Spleen (tissue), 11 donors: ENCODE data around the gene TMEM53. TPM values are rescaled to one million over a fixed set of nuclear protein-coding genes. Genes with fewer than 3 reads are reported as not detected.

Experiments
- DNase-seq: peaks from one replicate; pipeline ENCODE4 v3.0.0-alpha.2; 2020
- H3K27ac ChIP-seq, 8 donors: fragments of 200-600 bp; sonication (generic) in 7 of 8; 1 replicate in 4 of 8; 2 replicates in 4 of 8; pipeline versions ENCODE4 v1.5.0 to v1.8.0; 2016 to 2021; ENCODE audit warnings: inconsistent platforms in 4 of 8, mild to moderate bottlenecking in 4 of 8, moderate library complexity in 1 of 8
- H3K27me3 ChIP-seq, 7 donors: fragments of 200-600 bp; sonication (generic) in 6 of 7; replicated peaks in 1 of 7; 1 replicate in 4 of 7; 2 replicates in 3 of 7; pipeline versions ENCODE4 v1.5.0 to v1.8.0; 2016 to 2021; ENCODE audit warnings: inconsistent platforms in 3 of 7, mild to moderate bottlenecking in 1 of 7
- H3K36me3 ChIP-seq, 6 donors: fragments of 200-600 bp; sonication (generic) in 5 of 6; 1 replicate in 4 of 6; 2 replicates in 2 of 6; pipeline versions ENCODE4 v1.5.0 to v1.8.0; 2016 to 2021; ENCODE audit warnings: inconsistent platforms in 2 of 6
- H3K4me1 ChIP-seq, 6 donors: fragments of 200-600 bp; sonication (generic) in 5 of 6; 1 replicate in 3 of 6; 2 replicates in 3 of 6; pipeline versions ENCODE4 v1.5.0 to v1.8.0; 2016 to 2021; ENCODE audit warnings: inconsistent platforms in 3 of 6
- H3K4me3 ChIP-seq, 8 donors: fragments of 200-600 bp; sonication (generic) in 7 of 8; 1 replicate in 4 of 8; 2 replicates in 4 of 8; pipeline versions ENCODE4 v1.5.0 to v1.8.0; 2016 to 2021; ENCODE audit warnings: inconsistent platforms in 4 of 8, mild to moderate bottlenecking in 4 of 8, moderate library complexity in 2 of 8
- H3K9me3 ChIP-seq, 8 donors: fragments of 200-600 bp; sonication (generic) in 7 of 8; 1 replicate in 4 of 8; 2 replicates in 4 of 8; pipeline versions ENCODE4 v1.5.0 to v1.8.0; 2016 to 2021; ENCODE audit warnings: inconsistent platforms in 4 of 8
- CTCF ChIP-seq, 11 experiments: fragments of 200-600 bp in 7 of 11; fragments of 450-650 bp in 4 of 11; sonication (generic) in 4 of 11; IDR thresholded peaks in 8 of 11; conservative IDR thresholded peaks in 3 of 11; 1 replicate in 7 of 11; 2 replicates in 4 of 11; pipeline versions ENCODE4 v1.4.0 to v1.8.0; 2016 to 2021; ENCODE audit warnings: antibody characterized with exemption in 11 of 11, inconsistent platforms in 4 of 11, mild to moderate bottlenecking in 1 of 11
- POLR2A ChIP-seq, 3 donors: fragments of 450-650 bp; IDR thresholded peaks; one replicate each; pipeline ENCODE4 v1.5.1; 2017; ENCODE audit warnings: antibody characterized with exemption in 3 of 3, mild to moderate bottlenecking in 1 of 3
- POLR2AphosphoS5 ChIP-seq, 3 donors: sonication (generic); formaldehyde crosslinking; IDR thresholded peaks; one replicate each; pipeline ENCODE4 v1.5.1; 2017; ENCODE audit warnings: antibody characterized with exemption in 3 of 3
- WGBS, 5 donors: extraction: QIAGEN DNeasy Blood & Tissue Kit in 3 of 5; methylation state at CpG; one replicate each; pipeline versions ENCODE4 v1.1.5 to v1.1.7; 2013 to 2018; 5-methylcytosine and 5-hydroxymethylcytosine counted together
- intact Hi-C: fragments of 100-400 bp; cut with DNase I; formaldehyde crosslinking; loops from one replicate; pipeline ENCODE4 v1.15.0; 2023; ENCODE audit warnings: low total_unique reads
- polyA plus RNA-seq, 3 donors: library from polyadenylated mRNA; stranded (reverse); fragments of 200-250 nt; gene quantifications; one replicate each; pipeline ENCODE4 v1.2.1, GENCODE V29; 2013
- total RNA-seq, 7 donors: library from RNA; depleted of rRNA in 3 of 7; stranded (reverse); fragments of >200 nt in 3 of 7; fragmentation: NEBNext Ultra II Directional in 4 of 7; extraction: Animal tissue kit (Norgen Biotek cat#: 25700) in 4 of 7; gene quantifications; one replicate each; pipeline versions ENCODE4 v1.1.0 to v1.2.1, GENCODE V29; 2016 to 2021
- donor health status: healthy with polysubstance abuse.
- donor health status: DM: no; HTN: no; CAD: no; lungs with moderate emphysema.
- donor health status: DM: no; HTN: no; CAD: no.
- donor health status: Bipolar disorder and iron deficiency.
- donor health status: healthy.
- donor health status: DM: no; HTN: no; CAD: no.
- donor health status: DM: yes; HTN: yes; CAD: no.

TMEM53 gene
- total and polyA plus RNA-seq, 10 donors, result 4.3 to 7.5 (median 5.4) TPM

DNA sequence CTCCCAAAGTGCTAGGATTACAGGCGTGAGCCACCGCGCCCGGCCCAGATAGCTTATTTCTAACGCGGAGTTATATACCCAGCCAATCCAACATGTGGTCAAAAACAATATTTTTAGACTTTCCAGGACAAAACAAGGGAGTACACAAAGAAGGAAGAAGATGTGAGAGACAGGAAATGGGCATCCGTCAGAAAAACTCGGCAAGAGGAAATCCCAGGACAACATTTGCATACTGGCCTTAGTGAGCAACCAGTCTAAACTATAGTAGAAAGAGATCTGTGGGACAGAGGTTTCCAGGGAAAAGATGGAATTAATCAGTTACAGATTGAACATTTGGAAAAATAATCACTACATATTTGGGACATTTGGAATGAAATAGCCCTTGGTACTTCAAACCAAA, 11.6 kb upstream of the TMEM53 start:
- WGBS, 5 donors, result 74 to 82% (median 74%) methylated on average over 8 of the region's 8 CpGs
- Histone ChIP-seq H3K4me1 (peaks cover 0 to 23% (median 3%) of the 10 kb centered on the region in 6 donors), H3K27ac (no peak overlapping the region), H3K9me3 (no peaks in the 10 kb centered on the region), H3K4me3 (no peak overlapping the region), H3K27me3 (no peaks in the 10 kb centered on the region), H3K36me3 (no peaks in the 10 kb centered on the region)
- intact Hi-C loops, result no loop called here
- TF ChIP-seq POLR2AphosphoS5 (IDR thresholded peaks at IDR 0.05) (no peak), CTCF (IDR thresholded peaks at IDR 0.05 in 8 of 11, conservative IDR thresholded peaks at IDR 0.05 in 3 of 11) (no peak), POLR2A (IDR thresholded peaks at IDR 0.05) (no peak)
- no peak for DNase-seq

DNA sequence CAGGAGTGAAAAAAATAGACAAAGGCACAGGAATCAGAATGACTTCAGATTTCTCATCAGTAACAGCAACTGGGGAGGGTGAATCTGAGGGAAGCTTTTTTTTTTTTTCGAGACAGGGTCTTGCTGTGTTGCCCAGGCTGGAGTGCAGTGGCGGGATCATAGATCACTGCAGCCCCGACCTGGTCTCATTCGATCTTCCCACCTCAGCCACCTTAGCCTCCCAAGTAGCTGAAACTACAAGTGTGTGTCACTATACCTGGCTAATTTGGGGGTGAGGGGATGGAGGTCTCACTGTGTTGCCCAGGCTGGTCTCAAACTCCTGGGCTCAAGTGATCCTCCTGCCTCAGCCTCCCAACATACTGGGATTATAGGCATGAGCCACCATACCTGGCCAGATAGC, 10.9 kb upstream of the TMEM53 start:
- 84 to 94% (median 92%) methylated on average over 4 of the region's 4 CpGs for WGBS, 5 donors
- Histone ChIP-seq H3K4me1 (peaks cover 0 to 23% (median 3%) of the 10 kb centered on the region in 6 donors), H3K36me3 (no peaks in the 10 kb centered on the region), H3K4me3 (no peak overlapping the region), H3K27me3 (no peaks in the 10 kb centered on the region), H3K9me3 (no peaks in the 10 kb centered on the region), H3K27ac (peak overlapping the region in 2 of 8 donors; percentile 19 to 33)
- peak; percentile 25 for DNase-seq
- intact Hi-C loops, result no loop called here
- TF ChIP-seq POLR2A (IDR thresholded peaks at IDR 0.05) (no peak), POLR2AphosphoS5 (IDR thresholded peaks at IDR 0.05) (no peak), CTCF (IDR thresholded peaks at IDR 0.05 in 8 of 11, conservative IDR thresholded peaks at IDR 0.05 in 3 of 11) (no peak)

DNA sequence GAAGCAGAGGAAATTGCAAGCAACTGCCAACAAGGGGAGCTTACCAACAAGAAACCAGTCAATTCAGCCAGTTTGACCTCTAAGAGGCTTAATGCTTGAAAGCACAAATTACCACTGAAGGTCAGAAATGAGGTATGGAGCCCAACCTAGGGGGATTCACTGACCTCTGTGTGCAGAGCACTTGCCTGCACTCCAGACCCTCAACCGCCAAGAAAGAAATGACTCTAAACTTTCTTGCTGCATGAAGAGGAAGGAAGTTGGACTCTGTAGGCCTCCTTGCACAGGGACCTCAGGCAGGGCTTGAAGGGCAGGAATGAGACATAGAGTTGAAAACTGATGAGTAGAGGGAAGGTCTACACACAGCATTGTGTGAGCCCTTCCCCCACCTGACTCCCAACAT, 10.2 kb upstream of the TMEM53 start:
- peak; percentile 37 for DNase-seq
- H3K27me3 ChIP-seq, result no peaks in the 10 kb centered on the region
- 26 to 71% (median 43%) methylated on average over 1 of the region's 1 CpG for WGBS, 5 donors
- no peaks in the 10 kb centered on the region for H3K9me3 ChIP-seq
- H3K4me1 ChIP-seq, result peaks cover 0 to 23% (median 3%) of the 10 kb centered on the region in 6 donors
- intact Hi-C loops, result no loop called here
- H3K4me3 ChIP-seq, result no peak overlapping the region
- H3K36me3 ChIP-seq, result no peaks in the 10 kb centered on the region
- peak overlapping the region in 3 of 8 donors; percentile 8 to 33 (median 19) for H3K27ac ChIP-seq
- TF ChIP-seq POLR2A (IDR thresholded peaks at IDR 0.05) (no peak), CTCF (IDR thresholded peaks at IDR 0.05 in 8 of 11, conservative IDR thresholded peaks at IDR 0.05 in 3 of 11) (no peak), POLR2AphosphoS5 (IDR thresholded peaks at IDR 0.05) (no peak)

DNA sequence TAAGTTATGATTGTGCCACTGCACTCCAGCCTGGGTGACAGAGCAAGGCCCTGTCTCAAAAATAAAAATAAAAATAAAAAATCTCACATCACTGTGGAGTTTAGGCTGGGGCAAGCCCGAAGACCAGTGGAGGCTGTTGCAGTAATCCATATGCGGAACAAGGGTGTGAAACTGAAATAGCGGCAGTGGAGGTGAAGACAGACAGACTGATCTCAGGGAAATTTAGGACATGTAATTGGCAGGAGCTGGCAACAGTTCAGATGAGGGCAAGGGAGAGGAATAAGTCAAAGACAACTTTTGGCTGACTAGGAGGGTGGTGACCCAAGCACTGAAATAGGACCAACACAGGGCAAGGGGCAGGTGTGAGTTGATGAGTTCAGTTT, 8.6 kb upstream of the TMEM53 start:
- Histone ChIP-seq H3K4me3 (no peak overlapping the region), H3K27ac (peak overlapping the region in 2 of 8 donors; percentile 3 to 51), H3K27me3 (no peaks in the 10 kb centered on the region), H3K4me1 (peaks cover 0 to 23% (median 4%) of the 10 kb centered on the region in 6 donors), H3K36me3 (no peaks in the 10 kb centered on the region), H3K9me3 (no peaks in the 10 kb centered on the region)
- TF ChIP-seq CTCF (IDR thresholded peaks at IDR 0.05 in 8 of 11, conservative IDR thresholded peaks at IDR 0.05 in 3 of 11) (no peak), POLR2AphosphoS5 (IDR thresholded peaks at IDR 0.05) (no peak), POLR2A (IDR thresholded peaks at IDR 0.05) (no peak)
- intact Hi-C loops, result no loop called here
- WGBS, 5 donors, result 70 to 96% (median 84%) methylated on average over 3 of the region's 3 CpGs
- no peak for DNase-seq
